DMS53 (cell line): ENCODE data around the gene TBC1D14.
"Not testable (repeated sequence)": the region's sequence is repeated elsewhere in the genome, so short reads cannot be mapped to it uniquely, and the experiment has no call there.

Experiments
- DNase-seq: peaks from one replicate; lab custom pipeline; 2025; lab: John Stamatoyannopoulos, UW

The TBC1D14 gene

DNA sequence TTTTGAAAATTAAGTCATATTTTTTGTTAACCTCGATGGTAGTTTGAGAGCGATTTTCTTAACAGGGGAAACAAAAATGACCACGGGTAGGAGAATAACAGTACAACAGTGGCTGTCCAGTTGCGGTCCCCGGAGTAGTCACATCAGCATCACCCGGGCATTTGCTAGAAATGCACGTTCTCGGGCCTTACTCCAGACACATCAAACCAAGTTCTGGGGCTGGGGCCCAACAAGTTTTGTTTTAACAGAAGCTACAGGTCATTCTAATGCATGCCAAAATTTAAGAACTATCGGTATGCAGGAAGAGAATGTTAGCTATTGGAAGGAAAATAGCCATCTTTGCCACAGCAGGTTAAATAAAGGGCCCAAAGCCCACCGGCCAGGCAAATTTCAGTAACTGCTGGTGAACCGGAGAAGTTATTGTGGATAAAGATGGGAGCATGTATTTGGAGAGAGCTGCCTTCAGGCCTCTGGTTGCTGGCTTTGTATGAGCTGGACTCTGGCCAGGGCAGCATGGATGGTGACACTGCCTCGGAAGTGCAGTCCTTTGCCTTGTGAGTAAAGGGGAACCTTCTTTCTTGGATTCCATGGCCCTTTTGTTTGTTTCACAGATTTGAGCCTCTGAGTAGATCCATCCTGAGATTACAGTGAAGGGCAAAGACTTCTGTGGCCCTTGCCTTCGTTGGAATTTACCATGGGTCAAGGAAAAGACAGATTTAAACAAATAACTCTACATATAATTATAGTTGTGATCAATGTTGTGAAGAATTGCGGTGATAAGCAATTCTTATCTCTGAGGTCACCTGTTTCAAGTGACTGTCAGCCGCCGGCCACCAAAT lies 62.1 kb downstream of the TBC1D14 start:
- no peak for DNase-seq

DNA sequence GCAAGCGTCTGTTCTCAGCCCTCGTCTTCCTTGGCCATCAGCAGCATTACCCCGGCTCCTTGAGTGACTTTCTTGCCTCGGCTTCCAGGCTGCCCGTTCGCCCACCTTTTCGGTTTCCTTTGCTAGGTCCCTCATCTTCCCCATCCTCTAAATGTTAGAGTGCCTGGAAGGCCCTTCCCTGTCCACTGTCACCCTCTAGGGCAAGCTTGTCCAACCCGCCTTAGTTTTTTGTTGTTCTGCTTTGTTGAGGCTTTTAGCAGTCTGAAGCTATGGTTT lies 62.7 kb downstream of the TBC1D14 start:
- no peak for DNase-seq

DNA sequence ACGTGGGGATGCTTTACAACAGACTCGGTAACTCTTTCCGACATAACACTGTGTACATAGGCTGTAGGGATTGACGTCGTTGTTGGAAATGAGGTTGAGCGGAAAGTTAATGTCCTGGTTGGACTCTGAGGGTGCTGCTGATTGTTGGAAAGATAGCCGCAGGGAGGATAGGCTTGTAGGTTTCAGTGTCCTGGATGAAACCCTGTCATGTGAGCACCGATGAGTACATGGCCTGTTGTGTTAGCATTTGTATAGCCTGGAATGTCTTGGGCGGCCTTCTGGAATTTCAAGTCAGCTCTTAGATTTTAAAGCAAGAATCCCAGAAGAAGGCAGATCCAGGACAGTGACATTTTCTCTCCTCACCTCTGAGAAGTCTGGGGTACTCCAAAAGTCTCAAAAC lies 63.3 kb downstream of the TBC1D14 start:
- no peak for DNase-seq

DNA sequence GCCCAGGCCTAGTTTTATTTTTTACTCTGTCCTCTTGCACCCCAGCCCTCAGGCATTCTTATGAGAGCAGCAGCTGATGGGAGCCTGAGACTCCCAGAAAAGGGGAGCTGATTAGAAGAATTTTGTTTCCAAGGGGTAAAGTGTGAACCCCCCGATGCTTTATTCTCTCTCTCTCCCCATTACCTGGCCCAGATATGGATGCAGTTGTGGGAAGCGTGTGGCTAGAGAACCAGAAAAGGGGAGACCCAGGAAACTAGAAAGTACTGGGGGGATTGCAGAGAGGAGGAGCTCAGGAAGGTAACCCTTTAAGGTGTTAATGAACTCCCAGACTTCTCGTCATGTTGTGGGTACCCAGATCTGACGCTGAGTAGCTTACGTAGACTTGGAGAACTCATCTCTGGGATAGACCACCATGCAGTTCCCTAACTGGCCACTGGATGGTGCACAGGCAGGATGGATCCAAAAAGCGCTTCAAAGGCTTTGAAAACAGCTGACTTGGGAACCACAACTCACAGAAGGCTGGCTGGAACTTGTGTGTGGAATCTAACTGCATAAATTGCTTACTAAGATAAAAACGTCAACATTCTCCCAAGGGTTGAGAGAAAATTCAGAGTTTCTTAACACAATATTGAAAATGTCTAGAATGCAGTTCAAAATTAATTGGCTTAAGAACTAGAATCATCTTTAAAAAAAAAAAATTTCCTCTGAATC lies 64.7 kb downstream of the TBC1D14 start:
- DNase-seq = peak; percentile 91

DNA sequence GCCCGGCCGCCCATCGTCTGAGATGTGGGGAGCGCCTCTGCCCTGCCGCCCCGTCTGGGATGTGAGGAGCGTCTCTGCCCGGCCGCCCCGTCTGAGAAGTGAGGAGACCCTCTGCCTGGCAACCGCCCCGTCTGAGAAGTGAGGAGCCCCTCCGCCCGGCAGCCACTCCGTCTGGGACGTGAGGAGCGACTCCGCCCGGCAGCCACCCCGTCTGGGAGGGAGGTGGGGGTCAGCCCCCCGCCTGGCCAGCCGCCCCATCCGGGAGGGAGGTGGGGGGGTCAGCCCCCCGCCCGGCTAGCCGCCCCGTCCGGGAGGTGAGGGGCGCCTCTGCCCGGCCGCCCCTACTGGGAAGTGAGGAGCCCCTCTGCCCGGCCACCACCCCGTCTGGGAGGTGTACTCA lies 68.2 kb downstream of the TBC1D14 start:
- not testable (repeated sequence) for DNase-seq

DNA sequence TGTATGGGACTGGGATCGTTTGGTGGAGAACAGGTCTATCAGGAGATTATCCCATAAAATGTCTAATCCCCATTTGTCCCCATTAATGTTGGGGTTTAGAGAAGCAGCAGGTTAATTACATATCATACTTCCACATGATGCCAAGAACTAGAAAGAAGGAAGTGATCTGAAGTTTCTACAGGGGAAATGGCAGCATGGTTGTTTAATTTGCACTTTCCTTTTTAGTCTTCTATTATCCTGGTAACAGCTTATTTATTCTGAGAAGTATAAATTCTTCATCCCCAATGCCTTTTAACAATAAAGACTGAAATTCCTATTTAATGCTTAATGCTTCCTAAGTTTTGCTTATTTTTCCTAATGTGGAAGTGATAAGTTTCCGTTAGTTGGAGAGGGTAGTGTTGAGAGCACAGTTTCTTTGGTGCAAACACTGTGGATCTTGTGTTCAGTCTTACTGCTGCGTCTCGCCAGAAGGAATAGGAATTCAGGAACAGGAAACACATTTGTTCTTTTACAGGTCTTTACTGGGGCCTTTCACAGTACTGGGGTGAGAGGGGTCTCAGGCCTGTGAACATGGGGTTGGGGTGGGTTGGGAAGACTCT lies 74.0 kb downstream of the TBC1D14 start:
- no peak for DNase-seq

DNA sequence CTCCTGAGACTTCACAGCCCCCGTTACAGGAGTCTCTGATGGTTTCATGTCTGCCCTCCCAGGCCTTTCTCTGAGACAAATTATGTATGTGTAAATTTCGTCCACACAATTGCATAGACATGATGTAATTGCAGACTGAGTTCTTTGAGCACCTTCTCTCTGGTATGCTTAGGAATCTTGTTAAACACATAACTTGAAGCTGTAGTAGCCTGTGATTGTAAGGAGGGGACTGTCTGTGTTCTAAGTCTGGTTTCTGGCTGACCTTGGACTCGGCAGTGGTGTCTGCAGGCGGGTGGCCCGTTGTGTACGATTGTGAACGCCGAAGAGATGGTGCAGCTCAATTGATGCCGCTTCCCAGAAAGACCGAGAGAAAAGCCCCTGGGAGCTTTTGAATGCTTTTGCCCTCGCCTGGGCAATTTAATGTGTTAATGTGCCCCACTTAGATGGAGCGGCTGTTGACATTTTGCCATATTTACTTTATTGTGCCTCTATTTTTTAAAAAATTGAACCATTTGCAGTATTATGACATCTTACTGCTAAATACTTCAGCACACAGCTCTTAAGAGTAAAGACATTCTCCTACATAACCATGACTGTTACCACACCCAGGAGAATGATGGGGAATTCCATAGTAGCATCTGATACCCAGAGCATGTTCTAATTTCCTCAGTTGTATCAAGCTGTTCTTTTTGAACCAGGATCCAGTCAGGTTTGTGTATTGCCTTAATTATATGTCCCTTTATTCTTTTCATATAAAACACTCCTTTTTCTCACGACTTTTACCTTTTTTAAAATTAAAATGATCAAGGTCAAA lies 75.2 kb downstream of the TBC1D14 start:
- no peak for DNase-seq

DNA sequence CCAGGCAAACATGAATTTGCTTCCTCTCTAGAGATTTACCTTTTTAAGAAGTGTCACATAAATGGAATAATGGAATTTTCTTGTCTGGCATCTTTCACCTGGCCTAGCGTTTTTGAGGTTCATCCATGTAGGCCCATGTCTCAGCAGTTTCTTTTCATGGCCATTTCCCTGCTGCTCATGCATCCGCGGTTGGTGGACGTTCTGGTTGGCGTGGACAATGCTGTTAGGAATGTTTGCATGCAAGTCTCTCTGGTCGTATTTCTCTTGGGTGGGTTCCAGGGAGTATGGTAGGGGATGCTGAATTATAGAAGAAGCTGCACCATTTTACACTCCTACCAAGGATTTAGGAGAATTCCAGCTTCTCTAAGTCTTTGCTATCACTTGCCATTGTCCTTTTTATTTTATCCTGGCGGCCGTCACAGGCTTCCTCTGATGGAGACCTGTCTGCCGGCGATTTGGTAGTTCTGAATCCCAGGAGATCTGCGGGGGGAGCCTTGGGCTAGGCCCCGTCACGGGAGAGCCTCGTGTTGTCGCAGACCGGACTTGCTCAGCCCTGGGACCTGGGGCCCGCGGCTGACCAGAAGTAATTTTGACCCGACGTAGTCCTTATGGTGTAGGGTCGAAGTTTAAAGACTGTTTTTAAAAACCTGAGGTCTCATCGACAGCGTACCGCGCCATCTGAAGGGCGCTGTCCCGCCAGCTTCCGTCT lies 76.6 kb downstream of the TBC1D14 start:
- peak; percentile 86 for DNase-seq

DNA sequence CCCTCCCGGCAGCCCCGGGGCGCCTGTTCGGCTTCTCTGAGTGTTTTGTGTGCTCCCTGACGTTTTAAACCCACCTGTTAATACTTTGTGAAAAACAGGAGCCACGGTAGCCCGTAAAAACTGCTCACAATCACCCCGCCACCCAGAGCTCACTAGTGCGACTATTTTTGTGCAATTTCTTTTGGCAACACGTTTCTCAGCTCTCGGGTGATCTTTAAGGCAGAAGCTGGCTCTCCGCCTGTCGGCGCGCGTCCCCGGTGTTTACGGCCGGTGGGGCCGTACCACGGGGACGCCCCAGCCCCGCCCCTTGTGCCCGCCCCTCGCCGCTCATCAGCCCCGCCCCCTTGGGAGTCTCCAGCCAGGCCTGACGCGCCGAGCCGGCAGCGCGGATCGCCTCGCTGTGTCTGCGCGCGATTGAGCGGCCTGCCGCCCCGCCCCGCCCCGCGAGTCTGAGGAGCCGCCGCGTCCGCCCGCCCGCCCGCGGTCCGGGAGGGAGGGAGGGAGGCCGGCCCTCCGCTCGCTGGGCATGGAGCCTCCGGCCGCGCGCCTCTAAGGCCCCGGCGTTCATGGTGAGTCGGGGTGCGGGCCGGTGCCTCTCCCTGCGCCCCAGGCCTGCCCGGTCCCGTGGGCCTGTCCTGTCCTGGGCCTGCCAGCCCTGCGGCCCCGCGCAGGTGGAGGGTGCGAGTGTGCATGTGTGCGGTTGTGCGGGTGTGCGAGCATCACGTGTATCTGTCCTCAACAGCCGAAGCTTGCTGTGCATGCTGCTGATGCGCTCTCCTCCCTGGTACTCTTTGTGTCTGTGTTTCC lies 77.4 kb downstream of the TBC1D14 start:
- peak; percentile 99 for DNase-seq

DNA sequence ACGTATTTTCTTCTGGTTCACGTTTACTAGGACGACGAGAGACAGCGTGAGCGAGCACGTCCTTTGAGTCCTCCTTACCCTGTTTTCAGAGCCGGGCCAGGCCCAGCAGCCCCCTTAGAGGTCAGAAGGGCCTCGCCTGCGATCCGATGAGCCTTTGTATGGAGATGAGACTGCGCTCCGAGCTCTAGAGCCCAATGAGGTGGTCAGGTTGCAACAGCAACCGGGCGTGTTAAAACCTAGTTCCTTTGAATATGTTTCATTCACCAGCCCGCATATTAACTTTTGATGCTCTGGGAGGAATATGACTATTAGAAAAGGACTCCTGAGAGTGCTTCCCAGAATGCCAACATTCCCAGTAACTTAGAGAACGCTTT lies 77.9 kb downstream of the TBC1D14 start:
- DNase-seq = no peak

DNA sequence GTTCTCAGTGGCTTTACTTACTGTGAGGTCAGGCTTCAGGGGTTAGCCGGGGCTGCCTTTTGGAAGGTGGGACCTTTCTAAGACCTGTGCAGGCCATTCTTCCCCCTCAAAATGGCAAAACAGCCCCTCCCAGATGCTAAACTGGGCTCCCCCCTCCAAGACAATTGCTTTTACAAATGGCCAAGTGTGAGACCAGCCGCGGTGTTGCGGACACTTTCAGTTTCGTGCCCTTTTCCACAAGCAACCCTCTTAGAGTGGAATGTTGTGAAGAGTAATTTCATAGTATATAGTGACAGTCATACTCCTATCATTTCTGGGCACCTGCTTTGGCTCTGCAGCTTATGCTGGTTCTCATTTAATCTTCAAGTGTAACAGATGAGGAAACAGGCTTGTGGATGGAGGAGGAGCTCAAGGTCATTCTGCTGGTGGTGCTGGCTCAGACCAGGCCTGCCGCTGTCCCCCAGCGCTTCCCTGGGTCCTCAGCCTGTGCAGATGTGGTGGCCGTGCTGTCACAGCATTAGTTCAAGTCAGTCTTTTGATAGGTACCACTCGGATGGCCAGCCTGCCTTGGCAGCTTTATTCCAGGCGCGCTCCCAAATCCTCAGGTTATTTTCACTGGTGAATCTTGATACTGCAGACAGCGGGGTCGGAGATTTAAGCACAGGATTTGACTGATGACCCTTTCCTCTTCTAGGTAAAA lies 78.5 kb downstream of the TBC1D14 start:
- DNase-seq = no peak

DNA sequence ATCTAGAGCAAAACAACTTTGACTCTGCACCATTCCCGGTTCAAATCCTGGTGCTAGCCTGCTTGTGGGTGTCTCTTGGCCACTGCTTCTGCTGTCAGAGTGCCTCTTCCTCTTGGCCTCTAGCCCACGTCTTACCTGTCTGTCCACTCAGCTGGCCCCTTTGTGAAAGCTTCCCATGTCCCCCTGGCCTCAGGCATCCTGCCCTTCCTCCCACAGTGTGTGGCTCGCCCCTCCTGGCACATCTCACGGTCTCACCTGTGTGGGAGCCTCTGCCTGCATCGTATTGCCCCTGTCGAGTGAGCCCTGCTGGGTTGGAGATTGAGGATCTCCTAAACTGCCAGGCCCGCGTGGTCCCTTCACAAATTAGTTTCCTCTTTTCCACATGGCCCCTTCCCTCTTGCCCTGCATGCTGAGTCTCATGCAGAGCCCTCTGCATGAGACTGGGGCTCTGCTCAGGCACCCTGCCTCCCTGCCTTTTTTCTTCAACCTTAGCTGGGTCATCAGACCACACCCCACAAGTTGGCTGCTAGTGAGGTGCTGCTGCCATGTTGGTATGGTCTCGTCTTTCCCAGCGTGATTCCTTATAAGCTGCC lies 79.8 kb downstream of the TBC1D14 start:
- DNase-seq = no peak

DNA sequence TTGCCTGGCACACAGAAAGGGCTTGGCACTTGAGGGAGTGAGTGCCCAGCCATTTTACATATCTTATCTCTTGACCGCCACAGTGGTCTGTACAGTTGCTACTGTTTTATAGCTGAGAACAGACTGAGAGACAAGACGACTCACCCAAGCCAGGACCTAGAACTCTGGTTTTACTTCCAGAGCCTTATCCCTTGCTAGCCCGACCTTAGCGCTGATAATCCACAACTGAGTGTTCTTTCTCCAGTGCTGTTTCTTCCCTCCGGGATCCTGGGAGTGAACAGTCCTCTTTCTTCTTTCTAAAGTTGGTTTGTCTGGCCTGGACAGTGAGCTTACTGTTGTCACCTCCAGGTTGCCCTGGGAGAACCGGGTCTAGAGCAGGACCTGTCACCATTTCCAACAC lies 81.0 kb downstream of the TBC1D14 start:
- no peak for DNase-seq

DNA sequence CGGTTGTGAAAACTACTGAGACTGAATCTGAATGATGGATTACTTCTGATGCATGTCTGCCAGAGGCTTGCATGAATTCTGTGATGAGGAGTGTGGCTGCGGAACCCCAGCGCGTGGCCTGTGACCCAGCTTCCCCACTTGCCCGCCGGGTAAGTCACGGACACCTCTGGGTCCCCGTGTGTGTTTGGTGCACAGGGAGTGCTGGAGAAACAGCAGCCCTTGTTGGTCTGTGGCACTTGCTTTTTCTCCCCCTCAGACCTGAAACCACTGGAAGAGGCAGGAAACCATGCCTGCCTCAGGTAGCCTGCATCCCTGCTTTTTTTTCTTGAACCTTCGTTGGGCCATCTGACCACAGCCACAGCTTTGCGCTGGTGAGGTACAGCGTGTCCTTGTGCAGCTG lies 81.6 kb downstream of the TBC1D14 start:
- no peak for DNase-seq

DNA sequence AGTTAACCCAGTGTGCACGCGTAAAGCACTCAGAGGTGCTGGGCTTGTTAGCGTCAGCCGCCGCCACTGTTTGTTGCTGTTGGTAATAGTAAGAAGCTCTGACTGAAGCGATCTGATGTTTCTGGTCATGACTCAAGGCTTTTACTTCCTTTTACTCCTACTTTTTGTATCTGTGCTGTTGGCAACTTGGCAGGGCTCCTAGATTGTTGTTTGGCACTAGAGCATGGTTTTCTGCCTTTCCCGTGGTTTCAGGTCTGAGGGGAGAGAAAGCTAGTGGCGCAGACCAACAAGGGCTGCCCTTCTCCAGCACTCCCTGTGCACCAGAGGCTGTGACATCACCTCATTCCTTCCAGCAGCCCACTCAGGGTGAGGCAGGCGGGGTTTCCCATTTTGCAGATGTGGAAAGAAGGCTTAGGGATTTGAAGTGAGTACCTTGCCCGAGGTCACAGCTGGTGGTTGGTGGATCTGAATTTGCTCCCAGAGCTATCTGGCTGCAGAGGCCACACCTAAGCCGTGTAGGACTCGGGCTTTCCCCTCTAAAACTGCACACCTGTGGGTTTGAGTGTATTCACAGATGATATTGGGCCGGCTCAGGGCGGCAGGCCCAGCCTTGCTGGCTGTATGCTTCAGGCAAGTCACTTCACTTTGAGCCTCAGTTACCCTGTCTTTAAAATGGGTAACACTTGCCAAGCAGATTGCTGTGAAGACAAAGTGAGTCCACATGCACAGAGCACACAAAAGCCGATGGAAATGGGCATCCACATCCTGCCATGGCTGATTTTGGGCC lies 82.3 kb downstream of the TBC1D14 start:
- peak; percentile 32 for DNase-seq

DNA sequence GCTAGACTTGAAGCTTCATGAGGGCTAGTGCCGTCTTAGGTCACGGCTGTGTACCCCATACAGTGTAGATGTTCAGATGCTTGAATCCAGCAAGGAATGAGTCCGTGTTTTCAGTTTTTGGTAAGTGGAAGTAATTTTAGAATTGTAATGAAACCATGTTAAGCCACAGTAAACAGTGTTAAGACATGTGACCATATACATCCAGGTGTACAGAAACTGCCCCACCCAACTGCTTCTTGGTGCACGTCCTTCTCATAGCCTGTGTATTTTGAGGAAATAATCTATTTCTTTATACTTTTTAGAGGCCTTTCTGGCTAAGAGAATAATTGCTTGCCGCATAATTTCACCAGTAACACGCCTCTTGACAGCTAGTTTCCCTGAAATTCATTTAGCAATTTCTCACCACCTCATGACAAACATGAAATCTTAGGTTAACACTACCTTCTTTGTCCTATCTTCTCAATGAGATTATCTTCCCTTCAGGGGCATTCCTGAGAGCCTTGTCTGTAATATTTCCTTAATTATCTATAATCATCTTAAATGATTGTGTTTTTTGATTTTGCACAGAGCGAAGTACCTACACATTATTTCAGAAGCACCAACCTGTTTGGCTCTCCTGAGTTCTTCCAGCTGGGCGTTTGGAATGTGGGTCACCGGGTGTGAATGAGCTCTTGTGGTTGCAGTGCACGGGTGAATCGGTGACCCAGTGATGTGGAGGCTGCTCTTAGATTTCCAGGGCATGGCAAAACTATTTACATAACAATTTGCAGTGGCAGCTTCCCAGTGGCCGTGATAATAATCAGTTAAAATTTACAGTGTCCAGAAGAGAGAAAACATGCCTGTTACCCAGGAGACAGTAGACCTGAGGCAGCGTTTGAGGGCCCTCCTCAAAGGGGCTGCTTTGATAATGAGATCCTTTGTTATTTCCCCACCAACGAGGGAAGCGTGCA lies 83.4 kb downstream of the TBC1D14 start:
- peak; percentile 84 for DNase-seq

DNA sequence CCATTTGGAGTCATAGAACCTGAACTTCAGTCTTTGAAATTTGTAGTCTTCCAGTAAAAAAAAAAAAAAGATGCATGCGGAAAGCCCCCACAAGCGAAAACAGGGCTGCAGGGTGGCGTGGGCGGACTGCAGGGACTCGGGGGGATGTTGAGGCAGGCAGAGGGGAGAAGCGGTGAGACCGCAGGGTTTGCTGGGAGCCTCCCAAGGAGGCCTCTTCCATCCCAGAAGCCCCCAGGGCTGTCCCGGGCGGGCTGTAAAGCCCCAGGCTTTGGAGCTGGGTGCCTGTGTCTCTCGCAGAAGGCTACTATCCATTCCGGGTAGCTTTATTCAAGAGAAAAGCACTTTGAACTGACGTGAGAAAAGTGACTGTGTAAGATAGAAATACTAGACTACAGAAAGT lies 86.9 kb downstream of the TBC1D14 start:
- no peak for DNase-seq
